Stimulated activated CD4-positive, alpha-beta T cell treated with anti-CD3 and anti-CD28 coated beads, Interleukin-4, amount 100 ng/mL, for 24 hours (primary cell): ENCODE data around the gene FARP1.

Experiments
- DNase-seq: peaks from one replicate; pipeline ENCODE4 v3.0.0-alpha.2; 2020

Gene FARP1

GRCh38 chr13:98315902-98316301 lies 173.0 kb downstream of the FARP1 start:
- no peak for DNase-seq

- no peak for DNase-seq
Measured at GRCh38 chr13:98317573-98318171, 174.8 kb downstream of the FARP1 start.

GRCh38 chr13:98318263-98318878 lies 175.5 kb downstream of the FARP1 start:
- DNase-seq: no peak

GRCh38 chr13:98320561-98321105 lies 177.7 kb downstream of the FARP1 start:
- no peak for DNase-seq

- DNase-seq: no peak
Measured at GRCh38 chr13:98321395-98321794, 178.5 kb downstream of the FARP1 start.

GRCh38 chr13:98322091-98322718 lies 179.3 kb downstream of the FARP1 start:
- DNase-seq: no peak

GRCh38 chr13:98324105-98324504 lies 181.2 kb downstream of the FARP1 start:
- no peak for DNase-seq

GRCh38 chr13:98325724-98326123 lies 182.8 kb downstream of the FARP1 start:
- DNase-seq: no peak

- DNase-seq: no peak
Measured at GRCh38 chr13:98326291-98326690, 183.4 kb downstream of the FARP1 start.

GRCh38 chr13:98327371-98328270 lies 184.7 kb downstream of the FARP1 start:
- no peak for DNase-seq

- no peak for DNase-seq
Measured at GRCh38 chr13:98328511-98328910, 185.6 kb downstream of the FARP1 start.

- DNase-seq: no peak
Measured at GRCh38 chr13:98332222-98332621, 189.3 kb downstream of the FARP1 start.

- DNase-seq: no peak
Measured at GRCh38 chr13:98332691-98333090, 189.8 kb downstream of the FARP1 start.

GRCh38 chr13:98333486-98333885 lies 190.6 kb downstream of the FARP1 start:
- DNase-seq: no peak

GRCh38 chr13:98334620-98335205 lies 191.8 kb downstream of the FARP1 start:
- DNase-seq: no peak

- no peak for DNase-seq
Measured at GRCh38 chr13:98335721-98336120, 192.8 kb downstream of the FARP1 start.

GRCh38 chr13:98338310-98338709 lies 195.4 kb downstream of the FARP1 start:
- no peak for DNase-seq

GRCh38 chr13:98339684-98340425 lies 197.0 kb downstream of the FARP1 start:
- no peak for DNase-seq

GRCh38 chr13:98342953-98343352 lies 200.1 kb downstream of the FARP1 start:
- DNase-seq: no peak

- DNase-seq: no peak
Measured at GRCh38 chr13:98343461-98343860, 200.6 kb downstream of the FARP1 start.

- no peak for DNase-seq
Measured at GRCh38 chr13:98344392-98344791, 201.5 kb downstream of the FARP1 start.
